Measurements from ENCODE around the gene PDE4B.

DNA sequence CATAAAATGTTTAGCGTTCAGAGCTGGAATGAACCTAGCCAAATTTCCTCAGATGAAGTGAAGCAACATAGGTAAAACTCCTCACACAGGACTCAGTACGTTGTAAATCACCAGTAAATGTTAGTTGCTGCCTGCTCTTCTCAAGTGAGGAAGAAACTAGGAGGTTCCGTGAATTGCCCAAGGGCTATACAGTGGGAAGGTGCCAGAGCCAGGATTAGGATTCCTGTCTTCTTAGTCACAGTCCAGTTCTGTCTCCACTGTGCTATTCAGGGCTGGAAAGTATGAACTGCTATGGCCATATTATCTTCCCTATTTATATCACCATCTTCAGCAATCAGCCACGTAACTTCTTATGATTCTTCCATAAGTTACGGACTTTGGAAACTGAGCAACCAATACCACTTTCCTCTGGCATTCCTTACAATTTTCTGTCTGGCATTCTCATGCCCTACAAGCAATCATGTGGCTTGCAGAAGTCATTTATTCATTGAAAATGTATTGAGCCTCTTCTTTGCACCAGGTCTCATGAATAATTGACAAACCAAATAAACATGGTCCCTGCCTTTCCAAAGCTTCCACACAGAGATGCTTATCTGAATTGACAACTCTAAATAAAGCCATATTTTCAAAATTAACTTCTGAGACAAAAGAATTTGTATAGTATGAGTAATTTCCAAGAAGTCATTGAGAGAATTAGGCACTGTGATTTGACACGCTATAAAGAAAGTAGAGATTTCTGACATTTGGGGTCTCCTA, 469.7 kb downstream of the PDE4B start:
- no peak for TF ChIP-seq EZH2 (IDR thresholded peaks at IDR 0.05; ENCODE audit: insufficient read depth, low read length)
- TF ChIP-seq, protein P1, sequence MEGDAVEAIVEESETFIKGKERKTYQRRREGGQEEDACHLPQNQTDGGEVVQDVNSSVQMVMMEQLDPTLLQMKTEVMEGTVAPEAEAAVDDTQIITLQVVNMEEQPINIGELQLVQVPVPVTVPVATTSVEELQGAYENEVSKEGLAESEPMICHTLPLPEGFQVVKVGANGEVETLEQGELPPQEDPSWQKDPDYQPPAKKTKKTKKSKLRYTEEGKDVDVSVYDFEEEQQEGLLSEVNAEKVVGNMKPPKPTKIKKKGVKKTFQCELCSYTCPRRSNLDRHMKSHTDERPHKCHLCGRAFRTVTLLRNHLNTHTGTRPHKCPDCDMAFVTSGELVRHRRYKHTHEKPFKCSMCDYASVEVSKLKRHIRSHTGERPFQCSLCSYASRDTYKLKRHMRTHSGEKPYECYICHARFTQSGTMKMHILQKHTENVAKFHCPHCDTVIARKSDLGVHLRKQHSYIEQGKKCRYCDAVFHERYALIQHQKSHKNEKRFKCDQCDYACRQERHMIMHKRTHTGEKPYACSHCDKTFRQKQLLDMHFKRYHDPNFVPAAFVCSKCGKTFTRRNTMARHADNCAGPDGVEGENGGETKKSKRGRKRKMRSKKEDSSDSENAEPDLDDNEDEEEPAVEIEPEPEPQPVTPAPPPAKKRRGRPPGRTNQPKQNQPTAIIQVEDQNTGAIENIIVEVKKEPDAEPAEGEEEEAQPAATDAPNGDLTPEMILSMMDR (IDR thresholded peaks at IDR 0.05; ENCODE audit: insufficient read depth, low read depth, low read length): no peak
